ENCODE measurements around the gene HCK.

DNA sequence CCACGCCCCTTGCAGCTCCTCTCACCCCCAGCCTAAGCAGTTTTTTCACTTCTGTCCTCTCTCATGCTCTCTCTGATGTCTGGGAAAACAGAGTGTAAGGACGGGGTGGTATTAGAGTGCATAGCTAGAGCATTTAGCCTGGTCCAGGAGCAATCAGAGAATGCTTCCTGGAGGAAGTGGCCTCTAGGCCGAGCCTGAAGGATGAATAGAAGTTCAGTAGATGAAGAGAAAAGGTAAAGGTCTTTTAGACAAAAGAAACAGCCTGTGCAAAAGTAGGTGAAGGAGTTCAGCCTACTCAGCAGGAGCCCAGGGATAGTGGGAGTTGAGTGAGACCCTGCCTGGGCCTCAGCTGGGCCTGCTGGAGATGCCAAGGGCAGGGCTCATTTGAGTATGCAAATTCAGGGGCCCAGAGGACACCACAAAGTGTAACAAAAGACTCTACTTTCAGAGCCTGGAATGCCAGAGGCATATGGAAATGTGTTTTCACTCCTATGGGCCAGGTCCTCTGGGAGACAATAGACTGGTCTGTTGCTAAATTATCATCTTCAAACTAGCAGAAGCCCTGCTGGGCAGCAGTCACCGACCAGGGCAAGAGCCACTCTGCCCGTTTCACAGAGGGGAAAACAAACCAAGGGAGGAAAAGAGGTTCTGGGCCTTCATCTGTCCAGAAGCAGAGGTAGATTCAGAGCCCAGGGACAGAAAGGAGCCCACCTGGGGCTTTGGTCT, 37.8 kb downstream of the HCK start:
- TF ChIP-seq, protein P1, sequence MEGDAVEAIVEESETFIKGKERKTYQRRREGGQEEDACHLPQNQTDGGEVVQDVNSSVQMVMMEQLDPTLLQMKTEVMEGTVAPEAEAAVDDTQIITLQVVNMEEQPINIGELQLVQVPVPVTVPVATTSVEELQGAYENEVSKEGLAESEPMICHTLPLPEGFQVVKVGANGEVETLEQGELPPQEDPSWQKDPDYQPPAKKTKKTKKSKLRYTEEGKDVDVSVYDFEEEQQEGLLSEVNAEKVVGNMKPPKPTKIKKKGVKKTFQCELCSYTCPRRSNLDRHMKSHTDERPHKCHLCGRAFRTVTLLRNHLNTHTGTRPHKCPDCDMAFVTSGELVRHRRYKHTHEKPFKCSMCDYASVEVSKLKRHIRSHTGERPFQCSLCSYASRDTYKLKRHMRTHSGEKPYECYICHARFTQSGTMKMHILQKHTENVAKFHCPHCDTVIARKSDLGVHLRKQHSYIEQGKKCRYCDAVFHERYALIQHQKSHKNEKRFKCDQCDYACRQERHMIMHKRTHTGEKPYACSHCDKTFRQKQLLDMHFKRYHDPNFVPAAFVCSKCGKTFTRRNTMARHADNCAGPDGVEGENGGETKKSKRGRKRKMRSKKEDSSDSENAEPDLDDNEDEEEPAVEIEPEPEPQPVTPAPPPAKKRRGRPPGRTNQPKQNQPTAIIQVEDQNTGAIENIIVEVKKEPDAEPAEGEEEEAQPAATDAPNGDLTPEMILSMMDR (IDR thresholded peaks at IDR 0.05): no peak
- TF ChIP-seq POLR2AphosphoS5 (IDR thresholded peaks at IDR 0.05): no peak

Measured in gastroesophageal sphincter (tissue), 3 donors.